CD14-positive monocyte (primary cell): ENCODE results near the gene BAZ1A. TPM values are rescaled to one million over a fixed set of nuclear protein-coding genes. Genes with fewer than 3 reads are reported as not detected.
A peak's percentile ranks its signal among the peaks of the same experiment; 100 is the strongest.

Source experiments
- DNase-seq, 3 donors: peaks; one replicate each; pipeline ENCODE4 v3.0.0-alpha.2; 2011 to 2022
- H2AFZ ChIP-seq: 2 replicates; pipeline ENCODE4 v1.6.0; 2012; ENCODE audit warnings: mild to moderate bottlenecking, low read depth, low read length, inconsistent platforms; ENCODE audit not compliant: insufficient read depth, poor library complexity, severe bottlenecking
- H3K27ac ChIP-seq, 2 donors: 1 replicate in 1 of 2; 2 replicates in 1 of 2; pipeline ENCODE4 v1.5.1; 2012 to 2013; ENCODE audit warnings: low read length in 2 of 2, control low read depth in 1 of 2, inconsistent platforms in 1 of 2, low read depth in 1 of 2, mild to moderate bottlenecking in 1 of 2
- H3K27me3 ChIP-seq, 2 donors: one replicate each; pipeline versions ENCODE4 v1.6.0 to v1.6.1; 2011 to 2013; ENCODE audit warnings: low read length in 2 of 2; ENCODE audit not compliant: control insufficient read depth in 2 of 2, insufficient read depth in 2 of 2
- H3K36me3 ChIP-seq, 2 donors: replicated peaks in 1 of 2; 1 replicate in 1 of 2; 2 replicates in 1 of 2; pipeline versions ENCODE4 v1.5.1 to v1.6.1; 2012 to 2013; ENCODE audit warnings: low read length in 2 of 2, control low read depth in 1 of 2, inconsistent platforms in 1 of 2, mild to moderate bottlenecking in 1 of 2; ENCODE audit not compliant: insufficient read depth in 2 of 2, control insufficient read depth in 1 of 2
- H3K4me1 ChIP-seq, 2 donors: 1 replicate in 1 of 2; 2 replicates in 1 of 2; pipeline versions ENCODE4 v1.5.1 to v1.6.1; 2012 to 2013; ENCODE audit warnings: low read length in 2 of 2, control low read depth in 1 of 2, inconsistent platforms in 1 of 2, mild to moderate bottlenecking in 1 of 2, moderate library complexity in 1 of 2; ENCODE audit not compliant: insufficient read depth in 2 of 2, control insufficient read depth in 1 of 2
- H3K4me2 ChIP-seq: replicated peaks from 2 replicates; pipeline ENCODE3; 2012; ENCODE audit warnings: low read length, moderate library complexity, mild to moderate bottlenecking; ENCODE audit not compliant: poor library complexity, severe bottlenecking; ENCODE audit errors: extremely low read depth
- H3K4me3 ChIP-seq, 3 experiments: fragments of 200-600 bp in 1 of 3; sonication (generic) in 1 of 3; replicated peaks in 1 of 3; 1 replicate in 2 of 3; 2 replicates in 1 of 3; pipeline ENCODE4 v1.5.1; 2011 to 2013; ENCODE audit warnings: low read length in 3 of 3, mild to moderate bottlenecking in 3 of 3, control low read depth in 2 of 3, low read depth in 2 of 3, inconsistent platforms in 1 of 3, moderate library complexity in 1 of 3
- H3K79me2 ChIP-seq: 2 replicates; pipeline ENCODE4 v1.6.0; 2012; ENCODE audit warnings: mild to moderate bottlenecking, control low read depth, inconsistent platforms, low read length, moderate library complexity; ENCODE audit not compliant: insufficient read depth
- H3K9ac ChIP-seq: 2 replicates; pipeline ENCODE4 v1.6.0; 2017; ENCODE audit warnings: low read length, mild to moderate bottlenecking; ENCODE audit not compliant: insufficient read depth, poor library complexity, severe bottlenecking
- H3K9me3 ChIP-seq, 2 donors: replicated peaks in 1 of 2; 1 replicate in 1 of 2; 2 replicates in 1 of 2; pipeline versions ENCODE4 v1.5.1 to v1.6.1; 2012 to 2013; ENCODE audit warnings: low read length in 2 of 2, control low read depth in 1 of 2; ENCODE audit not compliant: control insufficient read depth in 1 of 2, insufficient read depth in 1 of 2
- H4K20me1 ChIP-seq: 2 replicates; pipeline ENCODE4 v1.6.0; 2012; ENCODE audit warnings: mild to moderate bottlenecking, low read length, control low read depth, moderate library complexity; ENCODE audit not compliant: insufficient read depth
- H3K27ac Mint-ChIP-seq, 7 donors: one replicate each; pipeline ENCODE4 v1.8.0; 2020; ENCODE audit warnings: mild to moderate bottlenecking in 7 of 7, mixed read lengths in 7 of 7, moderate library complexity in 6 of 7, inconsistent platforms in 2 of 7
- H3K27me3 Mint-ChIP-seq, 3 donors: one replicate each; pipeline ENCODE4 v1.8.0; 2021 to 2022; ENCODE audit warnings: low read depth in 3 of 3, mild to moderate bottlenecking in 3 of 3, mixed read lengths in 3 of 3, moderate library complexity in 3 of 3, inconsistent platforms in 1 of 3
- H3K36me3 Mint-ChIP-seq, 2 donors: one replicate each; pipeline ENCODE4 v1.8.0; 2020; ENCODE audit warnings: mixed read lengths in 2 of 2, inconsistent platforms in 1 of 2, mild to moderate bottlenecking in 1 of 2
- H3K4me1 Mint-ChIP-seq: one replicate; pipeline ENCODE4 v1.8.0; 2020; ENCODE audit warnings: mild to moderate bottlenecking, mixed read lengths
- H3K4me3 Mint-ChIP-seq, 2 donors: one replicate each; pipeline ENCODE4 v1.8.0; 2020; ENCODE audit warnings: mild to moderate bottlenecking in 2 of 2, mixed read lengths in 2 of 2, moderate library complexity in 1 of 2
- H3K9me3 Mint-ChIP-seq, 7 donors: one replicate each; pipeline ENCODE4 v1.8.0; 2020 to 2022; ENCODE audit warnings: mixed read lengths in 7 of 7, mild to moderate bottlenecking in 6 of 7, moderate library complexity in 6 of 7, inconsistent platforms in 2 of 7
- WGBS: methylation state at CpG from one replicate; pipeline ENCODE4 v1.1.5; 2013; ENCODE audit warnings: missing lambda C conversion rate; ENCODE audit not compliant: insufficient coverage; 5-methylcytosine and 5-hydroxymethylcytosine counted together
- intact Hi-C, 2 donors: fragments of 100-400 bp; cut with micrococcal nuclease; formaldehyde crosslinking; loops; one replicate each; pipeline versions ENCODE4 v1.15.0 to v1.15.1; 2023
- polyA plus RNA-seq, 3 donors: library from polyadenylated mRNA; depleted of rRNA in 1 of 3; unstranded in 2 of 3; stranded (reverse) in 1 of 3; fragments of 300-500 nt in 2 of 3; fragments of >200 nt in 1 of 3; fragmentation: Illumina TruSeq in 2 of 3; gene quantifications; 1 replicate in 2 of 3; 2 replicates in 1 of 3; pipeline ENCODE4 v1.2.3, GENCODE V29; 2012 to 2021
- TF ChIP-seq, protein P1 (sequence below): fragments of 200-600 bp; IDR thresholded peaks from one replicate; pipeline ENCODE4 v1.8.0; 2022; ENCODE audit warnings: antibody characterized with exemption, mild to moderate bottlenecking

The BAZ1A gene
- polyA plus RNA-seq, 3 donors, result 7.3 to 25.5 (median 12.7) TPM

GRCh38 chr14:34715127-34715863, 159.9 kb downstream of the BAZ1A start:
- no peaks in the 10 kb centered on the region for H3K9me3 Mint-ChIP-seq
- peak overlapping the region; percentile 83 to 89 for H3K4me3 Mint-ChIP-seq
- H3K36me3 Mint-ChIP-seq, result no peaks in the 10 kb centered on the region
- Histone ChIP-seq H4K20me1 (no peaks in the 10 kb centered on the region), H3K9me3 (no peaks in the 10 kb centered on the region), H3K79me2 (no peaks in the 10 kb centered on the region), H3K4me3 (peak overlapping the region; percentile 86 to 88 (median 88)), H2AFZ (peak overlapping the region; percentile 96), H3K36me3 (peaks cover 0 to 4% of the 10 kb centered on the region in 2 donors), H3K4me1 (peaks cover 11 to 18% of the 10 kb centered on the region in 2 donors), H3K4me2 (peak overlapping the region; percentile 93), H3K27me3 (peaks cover 3 to 4% of the 10 kb centered on the region in 2 donors), H3K9ac (peak overlapping the region; percentile 82), H3K27ac (peak overlapping the region in 1 of 2 donors; percentile 75)
- 74% methylated on average over 3 of the region's 8 CpGs for WGBS
- peak overlapping the region in 2 of 7 donors; percentile 4 to 46 for H3K27ac Mint-ChIP-seq
- no peak for DNase-seq
- H3K27me3 Mint-ChIP-seq, result peaks cover 4 to 11% (median 8%) of the 10 kb centered on the region in 3 donors
- TF ChIP-seq, protein P1, sequence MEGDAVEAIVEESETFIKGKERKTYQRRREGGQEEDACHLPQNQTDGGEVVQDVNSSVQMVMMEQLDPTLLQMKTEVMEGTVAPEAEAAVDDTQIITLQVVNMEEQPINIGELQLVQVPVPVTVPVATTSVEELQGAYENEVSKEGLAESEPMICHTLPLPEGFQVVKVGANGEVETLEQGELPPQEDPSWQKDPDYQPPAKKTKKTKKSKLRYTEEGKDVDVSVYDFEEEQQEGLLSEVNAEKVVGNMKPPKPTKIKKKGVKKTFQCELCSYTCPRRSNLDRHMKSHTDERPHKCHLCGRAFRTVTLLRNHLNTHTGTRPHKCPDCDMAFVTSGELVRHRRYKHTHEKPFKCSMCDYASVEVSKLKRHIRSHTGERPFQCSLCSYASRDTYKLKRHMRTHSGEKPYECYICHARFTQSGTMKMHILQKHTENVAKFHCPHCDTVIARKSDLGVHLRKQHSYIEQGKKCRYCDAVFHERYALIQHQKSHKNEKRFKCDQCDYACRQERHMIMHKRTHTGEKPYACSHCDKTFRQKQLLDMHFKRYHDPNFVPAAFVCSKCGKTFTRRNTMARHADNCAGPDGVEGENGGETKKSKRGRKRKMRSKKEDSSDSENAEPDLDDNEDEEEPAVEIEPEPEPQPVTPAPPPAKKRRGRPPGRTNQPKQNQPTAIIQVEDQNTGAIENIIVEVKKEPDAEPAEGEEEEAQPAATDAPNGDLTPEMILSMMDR, result no peak
- intact Hi-C loops, result no loop called here
- H3K4me1 Mint-ChIP-seq, result peaks cover 20% of the 10 kb centered on the region

GRCh38 chr14:34714320-34715126, 160.6 kb downstream of the BAZ1A start, which contains the start of gene CFL2:
TSS of gene CFL2 (minus strand) at chr14:34714593. CDS start at chr14:34714540, 53 bp downstream.
- Histone ChIP-seq H2AFZ (peak within 1 kb of the TSS; percentile 96), H3K4me3 (peak within 1 kb of the TSS; percentile 86 to 88 (median 88)), H4K20me1 (no peaks in the 10 kb centered on the region), H3K9ac (peak within 1 kb of the TSS; percentile 82), H3K27me3 (peaks cover 2 to 4% of the 10 kb centered on the region in 2 donors), H3K4me1 (peaks cover 11 to 18% of the 10 kb centered on the region in 2 donors), H3K9me3 (no peaks in the 10 kb centered on the region), H3K79me2 (no peaks in the 10 kb centered on the region), H3K27ac (peak within 1 kb of the TSS; percentile 38 to 75), H3K36me3 (peaks cover 0 to 4% of the 10 kb centered on the region in 2 donors), H3K4me2 (peak within 1 kb of the TSS; percentile 93)
- intact Hi-C loops, result no loop called here
- Mint-ChIP-seq H3K4me3 (peak within 1 kb of the TSS; percentile 89 to 95), H3K4me1 (peaks cover 20% of the 10 kb centered on the region), H3K27me3 (peaks cover 4 to 11% (median 8%) of the 10 kb centered on the region in 3 donors), H3K36me3 (no peaks in the 10 kb centered on the region), H3K9me3 (no peaks in the 10 kb centered on the region), H3K27ac (peak within 1 kb of the TSS; percentile 4 to 85 (median 80))
- DNase-seq, result peak; percentile 39 to 60 (median 59)
- TF ChIP-seq, protein P1, result no peak
- under 1% methylated on average over 73 of the region's 76 CpGs for WGBS
